C4-2B (cell line): ENCODE measurements around the gene KLC1.

Experiments
- ZFX ChIP-seq: fragments of 450-650 bp; IDR thresholded peaks from 2 replicates; pipeline ENCODE4 v1.6.1; 2017
- TF ChIP-seq, protein P1 (sequence below): fragments of 450-650 bp; conservative IDR thresholded peaks from 2 replicates; pipeline ENCODE4 v1.5.1; 2017; ENCODE audit warnings: mild to moderate bottlenecking

DNA sequence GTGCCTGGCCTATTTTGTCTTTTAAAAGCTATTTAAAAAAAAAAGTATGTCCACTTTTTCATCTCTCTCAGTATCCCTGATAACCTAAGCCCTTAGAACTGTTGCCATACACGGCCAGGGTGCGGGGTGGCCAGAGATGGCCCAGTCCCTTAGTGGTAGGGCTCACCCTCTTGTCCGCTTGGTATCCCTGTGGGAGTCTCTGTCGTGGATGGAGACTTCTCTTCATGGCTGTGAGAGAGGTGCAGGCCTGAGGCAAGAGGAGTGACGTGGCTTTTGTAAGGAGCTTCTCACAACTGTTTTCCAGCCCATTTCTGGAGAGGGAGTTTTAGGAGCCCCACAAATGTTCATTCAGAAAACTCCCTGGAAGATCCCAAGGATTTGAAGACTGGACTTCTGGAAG lies 59.4 kb downstream of the KLC1 start:
- TF ChIP-seq, protein P1, sequence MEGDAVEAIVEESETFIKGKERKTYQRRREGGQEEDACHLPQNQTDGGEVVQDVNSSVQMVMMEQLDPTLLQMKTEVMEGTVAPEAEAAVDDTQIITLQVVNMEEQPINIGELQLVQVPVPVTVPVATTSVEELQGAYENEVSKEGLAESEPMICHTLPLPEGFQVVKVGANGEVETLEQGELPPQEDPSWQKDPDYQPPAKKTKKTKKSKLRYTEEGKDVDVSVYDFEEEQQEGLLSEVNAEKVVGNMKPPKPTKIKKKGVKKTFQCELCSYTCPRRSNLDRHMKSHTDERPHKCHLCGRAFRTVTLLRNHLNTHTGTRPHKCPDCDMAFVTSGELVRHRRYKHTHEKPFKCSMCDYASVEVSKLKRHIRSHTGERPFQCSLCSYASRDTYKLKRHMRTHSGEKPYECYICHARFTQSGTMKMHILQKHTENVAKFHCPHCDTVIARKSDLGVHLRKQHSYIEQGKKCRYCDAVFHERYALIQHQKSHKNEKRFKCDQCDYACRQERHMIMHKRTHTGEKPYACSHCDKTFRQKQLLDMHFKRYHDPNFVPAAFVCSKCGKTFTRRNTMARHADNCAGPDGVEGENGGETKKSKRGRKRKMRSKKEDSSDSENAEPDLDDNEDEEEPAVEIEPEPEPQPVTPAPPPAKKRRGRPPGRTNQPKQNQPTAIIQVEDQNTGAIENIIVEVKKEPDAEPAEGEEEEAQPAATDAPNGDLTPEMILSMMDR: no peak
- TF ChIP-seq ZFX: no peak
